CD4-positive, alpha-beta T cell treated with Interleukin-17A for 4 hours (primary cell): ENCODE measurements around the gene TGIF1.
A peak's percentile ranks its signal among the peaks of the same experiment; 100 is the strongest.
"Not testable (repeated sequence)": the region's sequence is repeated elsewhere in the genome, so short reads cannot be mapped to it uniquely, and the experiment has no call there.

Experiments
- DNase-seq: peaks from one replicate; pipeline ENCODE4 v3.0.0-alpha.2; 2020; ENCODE audit warnings: mixed read lengths

The TGIF1 gene

DNA sequence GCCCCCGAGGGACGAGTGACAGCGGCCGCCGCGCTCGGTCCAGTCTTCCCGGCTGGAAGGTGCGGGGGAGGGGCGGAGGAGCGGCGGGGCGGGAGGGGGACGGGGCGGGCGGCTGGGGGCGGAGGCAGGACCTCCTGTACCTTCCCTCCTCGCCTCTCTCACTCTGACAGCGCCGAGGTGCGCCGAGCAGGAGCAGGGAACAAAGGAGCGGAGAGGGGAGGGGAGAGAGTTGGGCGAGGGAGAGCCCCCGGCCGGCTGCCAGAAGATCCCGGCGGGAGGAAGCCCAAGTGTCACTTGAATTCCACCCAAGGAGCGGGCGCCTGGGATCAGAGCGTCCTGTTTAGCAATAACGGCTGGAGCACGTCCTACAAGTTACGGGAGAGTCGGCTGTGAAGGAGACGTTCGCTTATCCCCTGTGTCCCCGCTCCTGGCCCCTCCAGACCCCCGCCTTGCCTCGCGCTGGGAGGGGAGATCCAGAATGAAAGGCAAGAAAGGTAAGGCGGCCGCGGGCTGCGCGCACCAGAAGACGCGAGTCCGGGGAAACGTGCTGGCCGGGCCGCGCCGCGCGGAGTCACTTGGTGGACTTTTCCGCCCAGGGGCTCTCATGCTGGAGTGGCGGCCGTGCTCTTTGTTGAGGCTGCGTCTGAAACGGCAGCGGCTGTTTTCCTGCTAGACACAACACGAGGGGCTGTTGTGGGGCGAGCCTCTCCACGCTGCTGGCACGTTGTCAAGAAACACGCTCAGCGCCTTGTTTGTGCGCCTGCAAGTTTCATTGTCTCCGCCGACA, at the start of gene TGIF1:
TGIF1 (plus strand) TSS at position 161 of the 787 bp plus-strand sequence; CDS start at position 479, 318 bp downstream.
- DNase-seq, result peak; percentile 87

DNA sequence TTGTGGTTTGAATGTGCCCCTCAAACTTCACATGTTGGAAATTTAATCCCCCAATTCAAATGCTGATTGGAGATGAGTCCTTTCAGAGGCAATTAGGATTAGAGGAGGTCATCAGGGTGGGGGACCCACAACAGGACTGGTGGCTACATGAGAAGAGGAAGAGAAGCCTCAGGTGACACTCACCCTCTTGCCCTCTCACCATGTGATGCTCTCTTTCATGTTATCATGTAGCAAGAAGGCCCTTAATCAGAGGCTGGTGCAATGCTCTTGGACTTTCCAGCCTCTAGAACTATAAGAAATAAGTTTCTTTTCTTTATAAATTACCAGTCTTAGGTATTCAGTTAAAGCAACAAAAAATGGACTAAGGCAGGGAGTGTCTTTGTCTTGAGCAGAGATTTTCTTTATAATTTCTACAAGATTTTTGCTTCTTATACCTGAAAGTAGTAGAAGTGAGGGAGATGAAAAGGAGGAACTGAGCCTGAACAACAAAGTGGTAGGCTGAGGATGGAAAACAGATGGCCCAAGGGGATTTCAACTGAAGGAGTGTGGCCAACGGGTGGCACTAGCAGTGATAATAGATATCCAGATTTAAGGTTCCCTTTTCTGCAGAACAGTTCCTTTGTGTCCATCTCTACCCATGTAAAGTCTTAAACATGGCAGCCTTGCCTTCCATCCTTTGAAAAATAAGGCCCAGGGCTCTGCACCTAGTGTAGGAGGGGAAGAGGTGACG, 49.2 kb upstream of the TGIF1 start:
- DNase-seq, result no peak

DNA sequence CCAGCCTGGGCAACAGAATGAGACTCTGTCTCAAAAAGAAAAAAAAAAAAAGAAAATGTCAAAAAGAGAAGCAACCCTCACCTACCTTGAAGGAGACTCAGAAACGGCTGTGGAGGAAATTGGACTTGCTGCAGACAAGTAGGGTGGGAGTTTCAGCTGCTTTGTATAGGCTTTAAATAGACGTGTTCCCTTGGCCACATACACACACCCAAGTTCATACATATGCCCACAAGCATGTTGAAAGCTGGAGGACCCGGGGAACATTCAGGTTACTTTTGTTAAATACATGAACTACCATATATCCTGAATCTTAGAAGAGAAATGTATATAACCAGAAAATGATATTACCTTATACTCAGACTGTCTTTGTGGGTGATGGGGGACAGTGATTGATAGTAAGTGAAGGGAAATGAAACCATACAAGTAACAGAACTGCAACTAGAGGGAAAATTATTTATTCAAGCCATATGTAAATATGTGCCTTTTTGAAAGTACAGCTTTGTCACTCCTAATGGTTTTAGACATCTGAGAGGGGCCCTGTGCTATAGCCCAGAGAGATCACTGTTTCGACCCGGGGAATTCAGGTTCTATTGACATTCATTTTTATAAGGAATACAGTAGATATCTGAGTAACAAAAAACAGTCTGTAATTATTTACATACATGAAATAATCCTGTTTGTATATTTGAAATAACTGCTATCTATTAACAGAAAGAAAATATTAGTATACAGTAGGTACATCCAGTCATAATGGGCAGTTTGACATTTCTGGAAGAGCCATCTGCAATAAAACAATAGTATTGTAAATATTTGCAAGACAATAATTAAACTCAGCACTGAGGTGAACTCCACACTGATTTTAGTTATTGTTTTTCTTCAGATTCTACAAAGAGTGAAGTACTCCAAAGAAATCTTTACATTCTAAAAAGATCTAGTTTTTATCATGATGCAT, 48.0 kb upstream of the TGIF1 start:
- DNase-seq, result no peak

DNA sequence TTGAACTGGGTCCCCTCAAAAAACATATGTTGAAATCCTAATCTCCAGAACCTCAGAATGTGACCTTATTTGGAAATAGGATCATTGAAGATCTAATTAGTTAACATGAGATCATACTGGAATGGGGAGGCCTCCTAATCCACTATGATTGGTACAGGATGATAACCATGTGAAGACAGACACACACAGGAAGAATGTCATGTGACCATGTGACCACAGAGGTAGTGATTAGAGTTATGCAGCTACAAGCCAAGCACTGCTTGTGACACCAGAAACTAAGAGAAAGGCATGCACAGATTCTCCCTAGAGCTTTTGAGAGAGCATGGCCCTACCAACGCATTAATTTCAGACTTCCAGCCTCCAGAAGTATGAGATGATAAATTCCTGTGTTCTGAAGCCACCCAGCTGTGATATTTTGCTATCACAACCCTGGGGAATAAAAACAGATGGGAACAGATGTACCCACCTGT, 47.0 kb upstream of the TGIF1 start:
- no peak for DNase-seq

DNA sequence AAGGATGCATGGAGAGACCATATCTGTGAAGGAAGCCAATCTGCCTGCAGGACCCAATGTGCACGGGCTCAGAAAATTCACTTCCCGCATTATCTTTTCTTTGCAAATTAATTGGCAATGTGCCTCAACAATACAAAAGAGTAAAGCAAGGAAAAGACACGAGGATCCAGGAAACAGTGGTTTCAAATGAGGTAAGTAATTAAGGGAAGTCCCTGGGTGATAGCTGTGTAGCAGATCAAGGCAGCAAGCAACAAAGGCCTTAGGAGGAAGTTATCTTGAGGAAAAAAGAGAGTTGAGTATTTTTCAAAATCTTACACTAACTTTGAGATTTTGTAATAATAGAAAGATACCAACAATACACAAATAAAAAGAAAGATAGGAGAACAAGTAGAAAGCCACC, 44.3 kb upstream of the TGIF1 start:
- DNase-seq, result no peak

DNA sequence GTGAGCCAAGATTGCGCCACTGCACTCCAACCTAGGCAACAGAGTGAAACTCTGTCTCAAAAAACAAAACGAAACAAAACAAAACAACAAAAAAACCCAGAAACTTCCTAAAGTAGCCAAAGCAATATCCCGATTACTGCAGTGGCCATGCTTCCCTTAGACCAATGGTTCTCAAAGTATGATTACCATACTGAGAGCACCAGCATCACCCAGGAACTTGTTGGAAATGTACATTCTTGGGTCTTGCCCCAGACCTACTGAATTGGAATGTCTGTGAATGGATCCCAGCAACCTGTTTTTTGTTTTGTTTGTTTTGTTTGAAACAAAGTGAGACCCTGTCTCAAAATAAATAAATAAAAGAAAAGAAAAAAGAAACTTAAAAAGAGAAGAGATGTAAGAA, 41.9 kb upstream of the TGIF1 start:
- no peak for DNase-seq

DNA sequence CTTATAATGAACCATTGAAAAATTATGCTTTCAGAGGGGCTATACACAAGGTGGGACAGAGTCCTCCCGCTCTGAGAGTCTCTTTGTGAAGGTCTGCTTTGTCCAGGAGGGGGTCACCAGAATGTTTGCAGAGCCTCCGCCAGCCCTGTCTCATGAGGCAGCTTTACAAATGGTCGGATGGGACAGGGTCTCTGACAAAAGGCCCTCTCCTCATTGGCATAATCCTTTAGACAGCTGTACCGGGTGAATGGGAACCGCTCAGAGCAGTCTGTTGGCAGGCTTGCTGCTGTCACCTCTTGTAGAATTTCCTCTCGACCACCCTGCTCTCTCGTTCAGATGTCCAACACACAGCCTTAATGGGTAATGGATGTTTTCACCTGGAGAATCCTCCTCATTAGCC, 40.2 kb upstream of the TGIF1 start:
- DNase-seq, result no peak

DNA sequence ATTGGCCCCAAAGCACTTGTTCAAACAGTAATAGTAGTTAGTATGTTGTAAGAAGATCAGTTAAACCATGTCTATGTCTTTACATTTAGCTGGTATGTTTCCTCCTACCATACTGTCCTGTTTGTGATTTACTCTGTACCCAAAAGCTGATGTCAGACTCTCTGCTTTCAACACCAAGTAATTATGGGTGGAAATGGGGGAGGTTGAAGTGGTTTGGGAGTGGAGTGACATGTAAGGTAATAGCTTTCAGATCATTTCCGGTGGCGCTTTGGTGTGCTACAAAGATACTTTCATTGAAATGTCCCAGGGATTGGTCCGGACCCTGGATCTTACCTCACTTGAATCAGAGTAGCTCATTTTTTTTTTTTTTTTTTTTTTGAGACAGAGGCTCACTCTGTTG, 39.7 kb upstream of the TGIF1 start:
- DNase-seq, result no peak

DNA sequence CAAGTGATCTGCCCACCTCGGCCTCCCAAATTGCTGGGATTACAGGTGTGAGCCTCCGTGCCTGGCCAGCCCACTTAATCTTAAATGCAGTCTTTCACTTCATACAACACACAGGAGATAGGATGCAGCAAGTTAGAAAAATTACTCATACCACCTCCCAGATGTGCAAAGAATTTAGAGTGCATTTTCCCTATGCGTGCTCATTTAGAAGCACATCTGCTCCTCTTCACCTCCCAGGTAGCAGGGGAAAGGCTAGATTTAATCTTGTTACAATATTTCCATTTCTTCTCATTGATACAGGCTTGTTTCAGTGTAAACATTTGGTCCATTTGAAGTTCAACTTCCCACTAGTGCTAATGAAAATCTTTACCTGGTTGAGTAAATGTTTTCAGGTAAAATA, 39.1 kb upstream of the TGIF1 start:
- not testable (repeated sequence) for DNase-seq

DNA sequence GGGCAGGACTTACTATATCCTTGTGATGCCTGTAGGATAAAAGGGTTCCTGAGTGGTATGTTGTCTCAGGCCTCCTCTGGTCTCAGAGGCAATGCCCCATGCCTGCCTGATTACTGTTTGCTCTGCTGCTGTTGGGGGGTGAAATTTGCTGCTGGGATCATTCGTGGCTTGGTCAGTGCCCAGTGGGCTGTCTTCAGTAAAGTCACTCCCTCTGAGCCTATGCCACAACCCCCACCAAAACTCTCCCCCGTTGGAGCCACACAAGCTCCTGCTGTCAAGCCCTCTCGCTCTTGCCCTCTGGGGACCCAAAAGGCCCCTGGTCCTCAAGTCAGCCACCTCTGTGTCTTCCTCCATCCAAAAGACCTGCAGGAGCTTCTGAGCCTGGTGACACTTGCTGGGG, 38.6 kb upstream of the TGIF1 start:
- peak; percentile 5 for DNase-seq

DNA sequence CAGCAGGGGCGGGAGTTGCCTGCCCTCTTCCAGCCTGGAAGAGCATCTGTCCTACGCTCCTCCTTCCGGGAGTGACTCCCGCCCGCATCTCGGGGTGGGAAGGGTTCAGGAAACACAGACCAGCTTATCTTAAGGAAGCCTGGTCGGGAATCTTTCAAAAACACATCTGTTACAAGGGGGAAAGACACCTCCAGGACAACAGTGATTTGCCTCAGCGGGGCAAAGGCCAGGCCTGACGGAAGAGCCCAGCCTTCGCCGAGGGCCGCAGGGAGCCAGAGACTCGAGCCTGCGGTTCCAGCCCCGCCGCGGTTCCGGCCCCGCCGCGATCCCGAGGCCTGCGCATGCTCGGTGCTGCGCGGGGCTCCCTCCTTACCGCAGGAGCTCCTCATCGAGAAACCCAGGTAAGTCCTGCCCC, 38.1 kb upstream of the TGIF1 start:
- DNase-seq, result peak; percentile 61

DNA sequence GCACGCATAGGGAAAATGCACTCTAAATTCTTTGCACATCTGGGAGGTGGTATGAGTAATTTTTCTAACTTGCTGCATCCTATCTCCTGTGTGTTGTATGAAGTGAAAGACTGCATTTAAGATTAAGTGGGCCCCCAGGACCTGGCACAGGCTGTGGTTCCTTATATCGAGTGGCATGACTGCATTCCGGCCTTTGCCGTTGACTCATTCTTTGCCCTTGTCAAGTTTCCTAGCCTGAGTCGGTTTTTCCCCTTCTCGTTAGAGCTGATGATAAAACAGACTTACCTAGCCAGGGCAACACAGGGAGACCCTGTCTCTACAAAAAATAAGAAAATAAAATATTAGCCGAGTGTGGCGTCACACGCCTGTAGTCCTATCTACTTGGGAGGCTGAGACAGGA, 37.4 kb upstream of the TGIF1 start:
- not testable (repeated sequence) for DNase-seq

DNA sequence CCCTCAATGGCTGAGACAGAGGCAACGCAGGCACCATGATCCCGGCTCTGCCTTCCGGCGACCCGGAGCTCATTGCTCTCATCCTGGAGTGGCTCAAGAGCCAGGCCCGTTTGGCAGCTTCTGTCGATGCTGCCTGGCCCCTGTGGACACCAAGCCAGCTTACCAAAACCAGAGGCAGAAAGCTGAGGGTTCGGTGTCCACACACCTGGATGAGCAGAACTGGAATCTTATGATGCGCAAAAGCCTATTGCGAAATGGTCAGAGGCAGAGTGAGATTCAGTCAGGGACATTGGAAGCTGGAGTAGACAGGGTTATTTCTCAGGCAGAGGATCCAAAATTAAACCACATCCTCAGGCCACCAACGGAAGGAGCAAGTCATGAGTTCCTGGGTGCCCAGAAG, 34.9 kb upstream of the TGIF1 start:
- no peak for DNase-seq

DNA sequence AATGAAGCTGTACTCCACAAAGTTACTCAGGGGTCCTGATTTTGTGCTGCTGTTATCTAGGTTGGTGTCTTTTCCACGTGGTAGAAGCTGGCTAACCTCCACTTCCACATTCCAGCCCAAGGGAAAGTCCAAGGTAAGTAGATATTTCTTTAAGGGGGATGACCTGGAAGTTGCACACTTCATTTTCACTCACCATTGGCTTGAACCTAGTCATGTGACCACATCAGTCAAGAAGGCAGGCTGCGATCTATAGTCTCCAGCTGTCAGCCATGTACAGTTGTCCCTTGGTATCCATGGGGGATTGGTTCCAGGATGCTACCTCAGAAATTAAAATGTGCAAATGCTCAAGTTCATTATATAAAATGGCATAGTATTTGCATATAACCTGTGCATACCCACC, 31.9 kb upstream of the TGIF1 start:
- DNase-seq, result no peak

DNA sequence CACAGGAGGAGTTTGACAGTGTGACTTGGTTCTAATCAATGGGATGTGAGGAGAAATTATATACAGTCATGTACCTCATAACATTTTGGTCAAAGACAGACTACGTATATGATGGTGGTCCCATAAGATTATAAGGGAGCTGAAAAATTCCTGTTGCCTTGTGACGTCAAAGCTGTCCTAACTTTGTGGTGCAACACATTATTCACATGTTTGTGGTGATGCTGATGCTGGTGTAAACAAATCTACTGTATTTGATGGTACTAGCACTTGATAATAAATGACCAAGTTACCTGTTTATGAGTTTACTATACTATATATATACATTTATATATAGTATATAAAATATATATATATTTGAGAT, 29.1 kb upstream of the TGIF1 start:
- no peak for DNase-seq

DNA sequence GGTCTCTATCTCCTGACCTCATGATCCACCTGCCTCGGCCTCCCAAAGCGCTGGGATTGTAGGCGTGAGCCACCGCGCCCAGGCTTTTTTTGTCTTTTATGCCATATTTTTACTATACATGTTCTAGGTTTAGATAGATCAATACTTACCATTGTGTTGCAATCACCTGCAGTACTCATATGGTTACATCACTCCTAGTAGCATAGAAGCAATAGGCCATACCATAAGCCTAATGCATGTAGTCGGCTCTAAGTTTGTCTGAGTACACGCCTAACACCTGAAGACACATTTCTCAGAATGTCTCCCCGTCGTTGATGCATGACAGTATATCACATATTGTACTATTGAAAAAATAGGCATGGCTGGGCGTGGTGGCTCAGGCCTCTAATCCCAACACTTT, 27.1 kb upstream of the TGIF1 start:
- DNase-seq, result no peak

DNA sequence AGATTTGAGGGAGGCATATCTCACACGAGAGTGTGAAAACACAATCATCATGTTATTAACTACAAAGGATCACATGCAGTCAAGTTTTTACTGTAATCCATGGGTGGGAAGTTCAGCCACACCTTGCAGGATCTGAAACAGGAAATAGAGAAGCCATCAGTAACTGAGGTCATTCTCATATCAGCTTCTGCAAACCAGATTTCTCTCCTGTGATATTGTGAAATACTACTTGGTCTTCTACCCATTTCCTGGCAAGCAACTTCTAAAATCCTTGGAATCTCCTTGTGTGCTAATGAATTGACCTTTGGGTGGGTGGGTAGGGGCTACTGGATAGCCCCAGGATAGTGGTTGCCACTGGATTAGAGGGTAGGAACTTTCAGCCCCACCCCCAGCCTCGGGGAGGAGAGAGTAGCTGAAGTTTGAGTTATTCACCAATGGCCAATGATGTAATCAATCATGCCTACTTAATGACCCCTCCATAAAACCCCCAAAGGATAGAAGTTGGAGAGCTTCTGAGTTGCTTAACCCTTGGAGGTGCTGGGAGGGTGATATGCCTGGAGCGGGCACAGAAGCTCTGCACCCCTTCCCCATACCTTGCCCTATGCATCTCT, 25.6 kb upstream of the TGIF1 start:
- DNase-seq, result no peak

DNA sequence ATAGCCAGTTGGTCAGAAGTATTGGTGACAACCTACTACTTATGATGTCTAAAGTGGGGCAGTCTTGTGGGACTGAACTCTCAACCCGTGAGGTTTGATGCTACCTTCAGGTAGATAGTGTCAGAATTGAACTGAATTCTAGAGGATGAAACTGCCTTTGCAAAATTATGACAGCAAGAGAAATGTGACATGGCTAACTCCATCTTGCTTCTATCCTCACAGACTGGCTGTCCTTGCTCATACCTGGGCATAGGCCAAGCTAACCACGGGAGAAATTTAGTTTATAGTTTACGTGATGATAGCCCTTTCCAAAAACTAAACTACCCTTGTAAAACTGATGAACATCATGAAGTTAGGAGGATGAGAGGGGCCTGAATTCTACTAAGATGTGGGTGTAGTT, 24.9 kb upstream of the TGIF1 start:
- DNase-seq, result no peak

DNA sequence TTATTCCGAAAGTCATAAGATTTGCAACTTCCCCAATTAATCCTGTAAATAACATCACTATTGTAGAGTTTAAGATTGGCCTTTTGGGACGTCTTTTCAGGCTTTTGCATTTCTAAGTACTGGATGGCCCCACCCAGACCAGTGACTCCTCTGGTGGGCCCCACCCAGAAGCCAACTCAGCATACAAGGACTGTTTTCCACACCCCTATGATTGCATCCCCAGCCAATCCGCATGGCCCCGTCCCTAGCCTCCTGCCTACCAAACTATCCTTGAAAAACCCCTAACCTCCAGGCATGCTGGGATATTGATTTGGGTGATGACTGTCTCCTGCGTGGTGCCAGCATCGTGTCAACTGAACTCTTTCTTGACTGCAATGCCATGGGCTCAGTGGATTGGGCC, 24.5 kb upstream of the TGIF1 start:
- no peak for DNase-seq

DNA sequence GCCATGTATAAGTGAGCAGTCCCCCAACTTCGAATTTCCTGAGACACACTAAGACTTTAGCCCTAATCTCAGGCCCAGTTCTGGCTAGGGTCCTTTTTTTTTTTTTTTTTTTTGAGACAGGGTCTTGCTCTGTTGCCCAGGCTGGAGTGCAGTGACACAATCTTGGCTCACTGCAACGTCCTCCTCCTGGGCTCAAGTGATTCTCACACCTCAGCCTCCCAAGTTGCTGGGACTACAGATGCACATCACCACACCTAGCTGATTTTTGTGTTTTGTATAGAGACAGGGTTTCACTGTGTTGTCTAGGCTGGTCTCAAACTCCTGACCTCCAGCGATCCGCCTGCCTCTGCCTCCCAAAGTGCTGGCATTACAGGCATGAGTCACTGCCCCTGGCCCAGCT, 23.9 kb upstream of the TGIF1 start:
- DNase-seq, result no peak

DNA sequence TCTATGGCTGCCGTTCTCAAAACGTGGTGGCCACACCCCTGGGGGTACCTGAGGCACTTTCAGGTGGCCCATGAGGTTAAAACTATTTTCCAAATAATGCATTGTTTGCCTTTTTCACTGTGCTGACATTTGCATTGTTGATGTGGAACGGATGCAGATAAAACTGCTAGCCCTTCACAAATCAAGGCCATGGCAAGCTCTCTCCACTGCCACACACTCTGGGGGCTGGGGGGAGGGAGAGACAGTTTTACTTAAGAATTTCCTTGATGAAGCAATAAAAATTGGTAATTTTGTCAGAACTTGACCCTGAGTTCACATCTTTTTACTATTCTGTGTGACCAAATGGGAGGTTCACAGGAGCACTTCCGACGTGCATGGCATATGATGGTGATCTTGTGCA, 22.0 kb upstream of the TGIF1 start:
- DNase-seq, result no peak

DNA sequence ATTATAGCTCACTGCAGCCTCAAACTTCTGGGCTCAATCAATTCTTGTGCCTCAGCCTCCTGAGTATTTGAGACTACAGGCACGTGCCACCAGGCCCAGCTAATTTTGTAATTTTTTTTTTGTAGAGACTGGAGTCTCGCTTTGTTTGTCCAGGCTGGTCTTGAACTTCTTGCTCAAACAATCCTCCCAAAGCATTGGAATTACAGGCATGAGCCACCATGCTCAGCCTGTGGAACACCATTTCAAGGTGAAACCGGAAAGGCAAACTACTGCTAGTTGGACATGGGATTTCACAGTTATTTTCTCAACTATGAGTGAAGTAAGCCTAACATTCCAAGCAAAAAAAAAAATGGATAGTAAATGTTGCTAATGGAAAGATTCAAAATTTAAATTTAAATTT, 20.9 kb upstream of the TGIF1 start:
- DNase-seq, result no peak

DNA sequence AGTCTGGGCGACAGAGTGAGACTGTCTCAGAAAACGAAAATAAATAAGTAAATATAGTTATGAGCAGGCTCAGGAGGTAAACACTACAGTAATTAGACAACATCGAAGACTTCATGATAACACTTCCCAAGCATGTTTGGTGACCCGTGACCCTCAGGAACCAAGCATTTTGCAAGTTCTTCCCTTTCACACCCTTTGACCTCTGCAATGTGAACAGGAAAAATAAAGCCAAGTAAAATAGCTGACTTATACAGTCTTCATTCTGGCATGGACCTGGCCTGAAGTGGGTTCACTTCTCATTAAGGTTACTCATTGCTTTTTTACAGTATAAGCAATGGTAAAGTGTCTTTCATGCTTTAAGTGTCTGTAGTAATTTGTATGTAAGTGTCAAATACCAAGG, 15.3 kb upstream of the TGIF1 start:
- DNase-seq, result no peak
